IMR-90 (cell line): Measurements from ENCODE around the gene MEIS2. TPM values are rescaled to one million over a fixed set of nuclear protein-coding genes. Genes with fewer than 3 reads are reported as not detected.
A peak's percentile ranks its signal among the peaks of the same experiment; 100 is the strongest.

ENCODE experiments used
- ATAC-seq: fragments of 200-7000 bp; cut with Tn5 transposase; 2 replicates; pipeline ENCODE4 v1.9.1; 2020; ENCODE audit warnings: low read depth, mild to moderate bottlenecking, moderate library complexity
- BruUV-seq: library from RNA; stranded (reverse); fragments of 400-500 nt; replicated peaks from 2 replicates; lab custom pipeline; 2021; lab: Mats Ljungman, UMichigan
- CTCF ChIA-PET: fragments of 300-600 bp; formaldehyde crosslinking; extraction: SDS; loops from one replicate; lab custom pipeline; 2021; ENCODE audit warnings: antibody characterized with exemption; lab: Yijun Ruan, JAX
- POLR2A ChIA-PET: fragments of 300-600 bp; sonication (Branson Sonifier 250); formaldehyde crosslinking; loops from one replicate; lab custom pipeline; 2022; ENCODE audit warnings: antibody characterized with exemption; ENCODE audit not compliant: unreplicated experiment; lab: Charles Lee
- DNase-seq: peaks from one replicate; pipeline ENCODE4 v3.0.0; 2013
- H2AFZ ChIP-seq: replicated peaks from 2 replicates; pipeline ENCODE3; 2013; ENCODE audit warnings: low read length, mild to moderate bottlenecking; ENCODE audit not compliant: poor library complexity
- H2AK5ac ChIP-seq: 2 replicates; pipeline ENCODE4 v1.6.1; 2013; ENCODE audit warnings: low read depth, low read length, inconsistent platforms
- H2AK9ac ChIP-seq: replicated peaks from 2 replicates; pipeline ENCODE3; 2013; ENCODE audit warnings: mild to moderate bottlenecking, low read depth, low read length, moderate library complexity; ENCODE audit not compliant: poor library complexity
- H2BK120ac ChIP-seq: 2 replicates; pipeline ENCODE4 v1.6.1; 2013; ENCODE audit warnings: low read depth, low read length, inconsistent platforms
- H2BK15ac ChIP-seq: 3 replicates; pipeline ENCODE4 v1.6.1; 2013; ENCODE audit warnings: low read depth, low read length, inconsistent platforms
- H2BK20ac ChIP-seq: 2 replicates; pipeline ENCODE4 v1.6.1; 2013; ENCODE audit warnings: low read depth, mild to moderate bottlenecking, inconsistent platforms, low read length, moderate library complexity
- H2BK5ac ChIP-seq: 2 replicates; pipeline ENCODE4 v1.6.1; 2013; ENCODE audit warnings: mild to moderate bottlenecking, low read depth, low read length, inconsistent platforms; ENCODE audit not compliant: poor library complexity, severe bottlenecking
- H3K14ac ChIP-seq: replicated peaks from 2 replicates; pipeline ENCODE4 v1.6.1; 2013; ENCODE audit warnings: low read depth, low read length, inconsistent platforms
- H3K18ac ChIP-seq: 2 replicates; pipeline ENCODE4 v1.6.1; 2013; ENCODE audit warnings: low read depth, low read length, control low read depth
- H3K23ac ChIP-seq: 2 replicates; pipeline ENCODE4 v1.6.1; 2013; ENCODE audit warnings: low read depth, low read length, inconsistent platforms
- H3K27ac ChIP-seq: 2 replicates; pipeline ENCODE4 v1.5.1; 2013; ENCODE audit warnings: mild to moderate bottlenecking, control low read depth, low read length; ENCODE audit not compliant: insufficient read depth
- H3K27me3 ChIP-seq: 2 replicates; pipeline ENCODE4 v1.6.1; 2013; ENCODE audit warnings: low read length; ENCODE audit not compliant: control insufficient read depth, insufficient read depth
- H3K36me3 ChIP-seq: 2 replicates; pipeline ENCODE4 v1.6.1; 2013; ENCODE audit warnings: low read length, mixed read lengths; ENCODE audit not compliant: control insufficient read depth, insufficient read depth
- H3K4ac ChIP-seq: 2 replicates; pipeline ENCODE4 v1.6.1; 2013; ENCODE audit warnings: low read depth, low read length, inconsistent platforms
- H3K4me1 ChIP-seq: 2 replicates; pipeline ENCODE4 v1.6.1; 2013; ENCODE audit warnings: low read length, mixed read lengths; ENCODE audit not compliant: control insufficient read depth, insufficient read depth
- H3K4me2 ChIP-seq: 2 replicates; pipeline ENCODE4 v1.6.1; 2013; ENCODE audit warnings: low read depth, mild to moderate bottlenecking, control low read depth, low read length, moderate library complexity
- H3K4me3 ChIP-seq: 2 replicates; pipeline ENCODE4 v1.5.1; 2013; ENCODE audit warnings: low read depth, mild to moderate bottlenecking, control low read depth, low read length, moderate library complexity; ENCODE audit not compliant: insufficient read depth
- H3K56ac ChIP-seq: 2 replicates; pipeline ENCODE4 v1.6.1; 2013; ENCODE audit warnings: low read length, inconsistent platforms; ENCODE audit not compliant: insufficient read depth; ENCODE audit errors: extremely low read depth
- H3K79me1 ChIP-seq, 2 experiments: 2 replicates each; pipeline ENCODE4 v1.6.1; 2013; ENCODE audit warnings: low read length in 2 of 2, inconsistent platforms in 1 of 2, low read depth in 1 of 2
- H3K9ac ChIP-seq: 2 replicates; pipeline ENCODE4 v1.6.1; 2013; ENCODE audit warnings: low read depth, low read length, control low read depth
- H3K9me1 ChIP-seq: 2 replicates; pipeline ENCODE4 v1.6.1; 2013; ENCODE audit warnings: low read length, inconsistent platforms; ENCODE audit not compliant: insufficient read depth
- H3K9me3 ChIP-seq: 2 replicates; pipeline ENCODE4 v1.6.1; 2013; ENCODE audit warnings: low read length; ENCODE audit not compliant: control insufficient read depth, insufficient read depth
- H4K20me1 ChIP-seq: 2 replicates; pipeline ENCODE4 v1.6.1; 2013; ENCODE audit warnings: low read length, inconsistent platforms; ENCODE audit not compliant: insufficient read depth
- H4K5ac ChIP-seq: 2 replicates; pipeline ENCODE4 v1.6.1; 2013; ENCODE audit warnings: mild to moderate bottlenecking, low read depth, low read length, control low read depth
- H4K8ac ChIP-seq, 2 experiments: 2 replicates each; pipeline ENCODE4 v1.6.1; 2013; ENCODE audit warnings: low read depth in 2 of 2, low read length in 2 of 2, control low read depth in 1 of 2, inconsistent platforms in 1 of 2
- H4K91ac ChIP-seq: 2 replicates; pipeline ENCODE4 v1.6.1; 2013; ENCODE audit warnings: low read depth, low read length, inconsistent platforms; ENCODE audit not compliant: insufficient read depth
- BHLHE40 ChIP-seq: fragments of 150-350 bp; IDR thresholded peaks from 2 replicates; pipeline ENCODE4 v1.6.1; 2016; ENCODE audit warnings: mild to moderate bottlenecking, low read depth, low read length
- CTCF ChIP-seq: conservative IDR thresholded peaks from 2 replicates; pipeline ENCODE4 v1.5.1; 2012; ENCODE audit warnings: mild to moderate bottlenecking, low read depth, low read length, improper control_type of control experiment
- FOS ChIP-seq: fragments of 150-350 bp; IDR thresholded peaks from 2 replicates; pipeline ENCODE4 v1.6.1; 2016; ENCODE audit warnings: low read depth, low read length
- USF2 ChIP-seq: fragments of 150-350 bp; IDR thresholded peaks from 2 replicates; pipeline ENCODE4 v1.6.1; 2017; ENCODE audit warnings: mild to moderate bottlenecking, antibody characterized with exemption, low read length, low read depth
- WGBS, 2 experiments: methylation state at CpG; one replicate each; pipeline versions ENCODE4 v1.1.5 to v1.1.7; 2013; ENCODE audit warnings: missing lambda C conversion rate in 2 of 2; ENCODE audit not compliant: insufficient read length in 1 of 2; ENCODE audit errors: extremely low coverage in 2 of 2; 5-methylcytosine and 5-hydroxymethylcytosine counted together
- dilution Hi-C: fragments of 300-500 bp; cut with HindIII; formaldehyde crosslinking; loops from one replicate; pipeline ENCODE4 v1.14.3; 2018; ENCODE audit warnings: low sequenced_read_pairs; ENCODE audit not compliant: unreplicated experiment
- in situ Hi-C: fragments of 300-500 bp; cut with MboI; formaldehyde crosslinking; loops from 3 replicates; pipeline ENCODE4 v1.14.3; 2019; ENCODE audit warnings: low sequenced_read_pairs, inconsistent platforms, mixed read lengths
- intact Hi-C: fragments of 100-400 bp; cut with micrococcal nuclease; formaldehyde crosslinking; loops from 2 replicates; pipeline ENCODE4 v1.10.0; 2022
- polyA plus RNA-seq, 3 experiments: library from polyadenylated mRNA; depleted of rRNA; stranded (reverse); fragments of >200 nt; gene quantifications; 2 replicates each; pipeline ENCODE4 v1.2.3, GENCODE V29; 2012; ENCODE audit warnings: low replicate concordance in 1 of 3
- total RNA-seq: library from RNA; depleted of rRNA; stranded (reverse); fragments of >200 nt; gene quantifications from 2 replicates; pipeline ENCODE4 v1.2.3, GENCODE V29; 2012

Gene MEIS2
- total and polyA plus RNA-seq, 2 of the 4 experiments (the other 2 are of a cell fraction), result 70.1 to 71.3 TPM

- H3K56ac ChIP-seq, result no peak overlapping the region
- H3K4ac ChIP-seq, result no peak overlapping the region
- no peak overlapping the region for H2AK9ac ChIP-seq
- peaks cover 7% of the 10 kb centered on the region for H3K4me1 ChIP-seq
- no peak overlapping the region for H2BK120ac ChIP-seq
- no peaks in the 10 kb centered on the region for H3K9me3 ChIP-seq
- dilution Hi-C loops (no loop called here), in situ Hi-C loops (no loop called here), intact Hi-C loops (no loop called here)
- H3K14ac ChIP-seq, result no peak overlapping the region
- no peak overlapping the region for H2BK5ac ChIP-seq
- no peaks in the 10 kb centered on the region; the same call in 1 of the 2 replicates for H3K9me1 ChIP-seq
- H3K27ac ChIP-seq, result peak overlapping the region; percentile 38; the same call in 1 of the 2 replicates
- ATAC-seq, result peak; percentile 92
- H3K4me3 ChIP-seq, result peak overlapping the region; percentile 3; the same call in 1 of the 2 replicates
- peak overlapping the region; percentile 34; the same call in 1 of the 2 replicates for H3K23ac ChIP-seq
- WGBS, 2 experiments, result no CpG with 5 or more reads among the region's 18 CpGs
- no TSS peak for BruUV-seq
- no peak overlapping the region for H4K8ac ChIP-seq
- no peak overlapping the region for H4K91ac ChIP-seq
- no peaks in the 10 kb centered on the region for H3K27me3 ChIP-seq
- no peak overlapping the region for H2AK5ac ChIP-seq
- POLR2A ChIA-PET, result interaction anchor here (0.6 kb wide), 1 partner anchor 45 kb away, joined by 5 read pairs; no protein-coding TSS in a partner anchor
- H3K18ac ChIP-seq, result no peak overlapping the region
- TF ChIP-seq FOS (no peak), CTCF (no peak), USF2 (no peak), BHLHE40 (peak; percentile 70; the same call in 1 of the 2 replicates)
- CTCF ChIA-PET, result interaction anchor here (1.0 kb wide), 1 partner anchor 9 kb away, joined by 4 read pairs; no protein-coding TSS in a partner anchor
- H3K4me2 ChIP-seq, result peak overlapping the region; percentile 70
- H3K79me1 ChIP-seq, result peaks cover 12 to 57% of the 10 kb centered on the region in 2 experiments
- peak; percentile 79 for DNase-seq
- no peak overlapping the region for H4K5ac ChIP-seq
- peaks cover 45% of the 10 kb centered on the region for H4K20me1 ChIP-seq
- H2AFZ ChIP-seq, result peak overlapping the region; percentile 54
- H2BK15ac ChIP-seq, result no peak overlapping the region
- no peak overlapping the region for H3K9ac ChIP-seq
- H3K36me3 ChIP-seq, result peaks cover 2% of the 10 kb centered on the region; the same call in 1 of the 2 replicates
- no peak overlapping the region for H2BK20ac ChIP-seq
Observed at GRCh38 chr15:37019479-37020433, 80.6 kb downstream of the MEIS2 start.
